GM12801 (cell line): Measurements from ENCODE around the gene PAFAH1B1.

ENCODE experiments used
- CTCF ChIP-seq: IDR thresholded peaks from one replicate; pipeline ENCODE4 v1.5.1; 2011; ENCODE audit warnings: control low read depth; ENCODE audit not compliant: insufficient read length; ENCODE audit errors: extremely low read depth

Gene PAFAH1B1

GRCh38 chr17:2700030-2700490, 106.6 kb downstream of the PAFAH1B1 start:
- no peak for TF ChIP-seq CTCF

- TF ChIP-seq CTCF, result no peak
Measured at GRCh38 chr17:2700491-2701141, 107.2 kb downstream of the PAFAH1B1 start.

- TF ChIP-seq CTCF, result no peak
Measured at GRCh38 chr17:2701161-2701995, 107.9 kb downstream of the PAFAH1B1 start.

GRCh38 chr17:2701996-2702741, 108.7 kb downstream of the PAFAH1B1 start:
- TF ChIP-seq CTCF, result no peak

GRCh38 chr17:2703181-2703580, 109.7 kb downstream of the PAFAH1B1 start:
- TF ChIP-seq CTCF, result no peak

GRCh38 chr17:2703606-2704005, 110.2 kb downstream of the PAFAH1B1 start:
- no peak for TF ChIP-seq CTCF
